ENCODE data around the gene COL23A1.

The COL23A1 gene

DNA sequence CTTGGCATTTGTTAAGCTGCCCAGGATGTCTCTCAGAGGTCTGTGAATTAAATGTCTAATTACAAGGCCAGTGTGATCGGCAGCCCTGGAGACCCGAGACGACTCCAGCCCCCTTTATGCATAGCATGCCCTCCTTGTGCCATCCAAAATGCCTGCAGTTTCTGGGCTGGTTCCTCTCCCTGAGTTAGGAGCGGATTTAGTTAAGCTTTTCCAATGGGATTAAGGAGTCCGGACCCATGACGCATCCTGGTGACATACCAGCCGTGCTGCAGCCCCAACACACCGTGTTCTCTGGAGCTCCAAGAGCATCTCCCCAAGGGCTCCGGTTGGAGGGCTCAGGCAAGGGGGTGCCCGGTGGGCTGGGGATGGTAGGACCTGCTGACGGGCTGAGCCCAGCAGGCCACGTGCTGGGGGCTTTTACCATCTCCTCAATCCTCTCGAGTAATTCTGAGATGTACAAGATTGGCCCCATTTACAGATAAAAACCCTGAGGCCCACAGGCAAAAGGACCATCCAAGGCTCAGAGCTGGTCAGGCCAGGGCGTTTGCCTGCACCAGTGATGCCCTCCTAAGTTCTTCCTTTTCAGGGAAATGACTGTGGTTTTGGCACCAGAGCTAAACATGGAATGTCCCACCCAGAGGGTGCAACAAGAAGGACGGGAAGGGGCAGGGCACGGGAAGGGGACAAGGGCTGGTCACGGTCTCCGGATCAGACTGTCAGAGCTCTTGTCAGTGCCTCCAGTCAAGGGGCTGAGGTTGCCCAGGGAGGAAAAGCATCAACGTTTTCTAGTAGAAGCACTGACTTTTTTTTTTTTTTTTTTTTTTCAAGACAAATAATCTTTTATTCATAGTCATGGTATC lies 275.0 kb downstream of the COL23A1 start:
- no peak overlapping the region for H3K27ac Mint-ChIP-seq
- H3K4me1 Mint-ChIP-seq (ENCODE audit: low read depth in 2 of 2) = peaks cover 0 to 1% of the 10 kb centered on the region in 2 donors
- no peak overlapping the region for H3K4me3 Mint-ChIP-seq
- no peak for ATAC-seq (replicated peaks)
- peaks cover 7 to 26% of the 10 kb centered on the region in 2 donors for H3K27me3 Mint-ChIP-seq
- H3K9me3 Mint-ChIP-seq = no peaks in the 10 kb centered on the region
- no peaks in the 10 kb centered on the region for H3K36me3 Mint-ChIP-seq (ENCODE audit: insufficient read depth)
- no peak for DNase-seq

DNA sequence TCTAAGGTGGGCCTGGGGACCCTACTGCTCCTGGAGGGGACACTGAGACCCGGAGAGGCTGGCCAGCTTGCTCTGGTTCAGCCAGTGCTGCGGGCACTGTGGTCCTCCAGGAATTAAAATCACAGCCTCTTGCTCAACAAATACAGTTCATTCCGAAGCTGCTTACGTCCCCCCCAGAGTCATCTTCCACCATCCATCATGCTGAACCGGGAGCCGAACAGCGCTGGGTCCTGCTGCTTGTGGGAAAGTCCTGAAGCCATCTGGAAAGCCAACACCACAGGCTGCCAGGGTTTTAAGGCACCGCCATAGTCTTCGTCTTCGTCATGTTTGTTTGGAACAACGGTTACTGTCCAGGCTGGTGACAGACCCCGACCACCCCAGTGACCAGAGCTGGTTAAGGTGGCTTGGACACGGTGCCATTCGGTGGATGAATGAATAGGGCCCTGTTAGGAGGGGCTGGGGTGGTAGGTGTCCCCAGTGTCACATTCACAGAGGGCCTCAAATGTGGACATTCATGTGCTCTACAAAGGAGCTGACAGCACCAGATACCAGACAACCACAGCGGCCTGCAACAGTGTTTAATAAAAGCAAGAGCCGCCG lies 276.0 kb downstream of the COL23A1 start:
- Mint-ChIP-seq H3K27ac (no peak overlapping the region), H3K9me3 (no peaks in the 10 kb centered on the region), H3K4me1 (ENCODE audit: low read depth in 2 of 2) (peaks cover 0 to 1% of the 10 kb centered on the region in 2 donors), H3K4me3 (no peak overlapping the region), H3K36me3 (ENCODE audit: insufficient read depth) (no peaks in the 10 kb centered on the region), H3K27me3 (peaks cover 7 to 26% of the 10 kb centered on the region in 2 donors)
- ATAC-seq (replicated peaks) = no peak
- no peak for DNase-seq

DNA sequence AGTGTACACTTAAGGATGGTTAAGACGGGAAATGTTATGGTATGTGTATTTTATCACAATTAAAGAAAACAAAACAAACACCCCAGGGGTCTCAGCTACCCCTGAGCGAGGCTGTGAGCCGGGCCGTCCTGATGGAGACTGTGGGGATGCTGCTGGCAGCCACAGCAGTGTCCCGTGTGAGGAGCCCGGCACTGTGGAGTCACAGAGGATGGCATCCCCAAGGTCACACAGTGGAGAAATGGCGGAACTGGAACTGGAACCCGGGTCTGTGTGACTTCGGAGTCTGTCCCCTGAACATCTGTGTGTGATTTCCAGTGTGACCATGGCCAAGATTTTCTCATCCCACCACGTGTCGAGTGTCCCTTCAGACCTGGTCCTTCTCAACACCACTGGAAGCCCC lies 276.9 kb downstream of the COL23A1 start:
- peaks cover 0 to 1% of the 10 kb centered on the region in 2 donors for H3K4me1 Mint-ChIP-seq (ENCODE audit: low read depth in 2 of 2)
- ATAC-seq (replicated peaks) (no peak), DNase-seq (no peak)
- H3K27me3 Mint-ChIP-seq = peaks cover 7 to 26% of the 10 kb centered on the region in 2 donors
- H3K9me3 Mint-ChIP-seq = no peaks in the 10 kb centered on the region
- no peak overlapping the region for H3K27ac Mint-ChIP-seq
- no peak overlapping the region for H3K4me3 Mint-ChIP-seq
- H3K36me3 Mint-ChIP-seq (ENCODE audit: insufficient read depth) = no peaks in the 10 kb centered on the region

DNA sequence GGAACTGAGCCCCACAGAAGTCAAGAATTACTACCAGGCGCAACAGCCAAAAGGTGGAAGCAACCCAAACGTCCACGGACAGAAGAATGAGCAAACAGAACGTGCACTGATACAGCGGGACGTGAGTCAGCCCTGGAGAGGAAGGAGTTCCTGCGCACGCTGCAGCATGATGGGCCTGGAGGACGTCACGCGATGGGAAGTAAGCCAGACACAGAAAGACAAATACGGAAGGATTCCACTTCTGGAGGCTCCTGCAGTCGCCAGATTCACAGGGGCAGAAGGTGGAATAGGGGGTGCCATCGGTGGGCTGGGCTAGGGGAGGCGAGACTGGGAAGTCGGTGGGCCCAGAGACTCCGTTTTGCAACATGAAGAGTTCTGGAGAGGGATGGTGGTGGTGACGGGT lies 277.3 kb downstream of the COL23A1 start:
- no peak overlapping the region for H3K27ac Mint-ChIP-seq
- no peaks in the 10 kb centered on the region for H3K4me1 Mint-ChIP-seq (ENCODE audit: low read depth in 2 of 2)
- no peaks in the 10 kb centered on the region for H3K9me3 Mint-ChIP-seq
- H3K4me3 Mint-ChIP-seq = no peak overlapping the region
- ATAC-seq (replicated peaks) = no peak
- H3K27me3 Mint-ChIP-seq = peaks cover 7 to 26% of the 10 kb centered on the region in 2 donors
- H3K36me3 Mint-ChIP-seq (ENCODE audit: insufficient read depth) = no peaks in the 10 kb centered on the region
- DNase-seq = no peak

DNA sequence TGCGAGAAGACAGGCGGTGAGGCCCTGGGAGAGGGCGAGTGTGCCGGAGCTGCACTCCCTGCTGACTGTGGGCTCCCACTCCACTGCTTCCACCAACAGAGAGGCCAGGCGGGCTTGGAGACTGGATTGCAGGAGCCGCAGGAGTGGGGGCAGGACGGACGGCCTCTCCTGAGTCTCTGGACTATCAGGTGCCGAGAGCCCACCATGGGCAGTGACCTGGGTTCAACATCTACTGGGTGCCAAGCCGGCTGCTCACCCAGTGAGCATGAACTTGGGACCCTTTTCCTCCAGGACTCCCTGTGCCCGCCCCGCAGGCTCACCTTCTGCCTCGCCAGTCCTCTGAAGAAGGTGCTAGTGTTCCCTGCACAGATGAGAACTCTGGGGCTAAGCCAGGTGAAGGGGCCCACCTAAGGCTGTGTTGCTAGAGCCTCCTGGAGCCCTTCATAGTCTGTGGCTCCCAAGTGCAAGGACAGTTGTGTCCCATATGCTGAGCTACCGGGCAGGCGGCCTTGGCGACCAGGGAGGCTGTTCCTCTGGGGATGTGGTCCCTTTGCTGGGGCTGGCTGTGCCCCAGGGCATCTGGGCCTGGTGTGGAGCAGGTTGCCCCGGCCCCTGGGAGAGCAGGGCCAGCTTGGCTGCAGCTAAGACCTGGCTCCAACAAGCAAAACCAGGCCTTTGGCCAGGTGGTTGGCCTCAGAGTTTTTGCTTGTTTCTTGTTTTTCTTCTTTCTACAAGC lies 279.9 kb downstream of the COL23A1 start:
- Mint-ChIP-seq H3K27ac (no peak overlapping the region), H3K9me3 (no peaks in the 10 kb centered on the region)

DNA sequence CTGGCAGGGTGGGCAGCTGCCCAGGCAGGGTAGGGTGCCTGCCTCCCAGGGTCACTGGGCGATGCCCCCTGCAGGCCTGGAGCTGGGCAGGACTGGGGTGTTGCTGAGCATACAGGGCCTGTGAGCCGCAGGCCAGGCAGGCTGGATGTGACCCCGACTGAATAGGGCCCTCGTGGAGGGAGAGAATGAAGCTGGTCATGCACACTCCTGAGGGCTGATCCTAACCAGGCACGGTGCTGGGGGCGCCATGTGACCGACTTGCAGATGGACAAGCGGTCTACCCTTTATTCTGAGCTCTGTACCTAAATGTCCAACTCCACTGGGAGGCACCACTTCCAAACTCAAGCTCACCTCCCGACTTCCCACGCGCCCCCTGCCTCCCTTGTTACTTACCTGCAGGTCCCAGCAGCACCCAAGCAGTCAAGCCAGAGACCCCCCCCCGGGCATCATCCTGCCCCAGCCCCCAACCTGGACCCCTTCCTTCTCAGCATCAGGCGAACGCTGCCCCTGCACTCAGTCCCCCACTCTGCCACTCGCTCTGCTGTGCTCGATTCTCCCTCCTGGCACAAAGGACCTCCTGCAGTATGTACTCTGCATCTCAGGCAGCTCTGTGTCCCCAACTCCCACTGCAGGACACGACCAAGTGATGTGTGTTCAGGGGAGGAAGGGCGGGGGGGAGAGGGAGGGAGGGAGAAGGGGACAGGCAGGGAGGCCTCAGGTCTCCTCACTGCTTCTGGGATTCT lies 280.8 kb downstream of the COL23A1 start:
- no peaks in the 10 kb centered on the region for H3K36me3 Mint-ChIP-seq (ENCODE audit: insufficient read depth)
- no peak overlapping the region for H3K27ac Mint-ChIP-seq
- no peaks in the 10 kb centered on the region for H3K9me3 Mint-ChIP-seq
- peaks cover 18 to 50% of the 10 kb centered on the region in 2 donors for H3K27me3 Mint-ChIP-seq
- ATAC-seq (replicated peaks) = no peak
- peaks cover 3 to 5% of the 10 kb centered on the region in 2 donors for H3K4me1 Mint-ChIP-seq (ENCODE audit: low read depth in 2 of 2)
- no peak overlapping the region for H3K4me3 Mint-ChIP-seq
- no peak for DNase-seq

More for the DNA sequence above, 279.9 kb downstream of the COL23A1 start:
- Mint-ChIP-seq H3K4me3 (no peak overlapping the region), H3K36me3 (ENCODE audit: insufficient read depth) (no peaks in the 10 kb centered on the region), H3K27me3 (peaks cover 16 to 49% of the 10 kb centered on the region in 2 donors), H3K4me1 (ENCODE audit: low read depth in 2 of 2) (peaks cover 3 to 5% of the 10 kb centered on the region in 2 donors)
- DNase-seq (no peak), ATAC-seq (replicated peaks) (no peak)

DNA sequence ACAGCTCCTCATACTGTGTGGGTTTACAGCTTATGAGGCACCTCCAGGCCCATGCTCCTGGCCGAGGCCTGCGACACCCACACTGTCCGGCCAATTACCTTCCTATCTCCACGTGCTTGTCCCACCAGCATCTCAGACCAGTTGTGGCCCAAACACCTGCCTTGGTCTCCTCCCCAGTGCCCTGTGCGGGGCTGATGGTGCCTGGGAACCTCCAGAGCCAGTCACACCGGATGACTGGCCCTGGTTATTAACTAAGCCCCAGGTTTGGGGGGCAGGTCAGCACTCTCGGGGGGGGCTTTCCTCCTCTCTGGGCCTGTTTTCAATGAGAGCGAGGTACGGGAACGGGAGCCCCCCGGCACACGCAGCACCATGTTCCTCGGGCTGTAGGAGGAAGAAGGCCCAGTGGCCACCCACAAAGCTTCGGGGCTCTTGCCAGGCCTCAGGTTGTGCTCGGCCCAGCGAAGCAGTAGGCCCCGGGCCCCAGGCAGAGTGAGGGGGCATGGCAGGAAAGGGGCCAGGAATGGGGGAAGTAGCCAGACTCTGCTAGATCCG lies 281.6 kb downstream of the COL23A1 start:
- ATAC-seq (replicated peaks) = no peak
- DNase-seq = no peak
- Mint-ChIP-seq H3K27me3 (peaks cover 18 to 42% of the 10 kb centered on the region in 2 donors), H3K4me3 (no peak overlapping the region), H3K27ac (no peak overlapping the region), H3K9me3 (no peaks in the 10 kb centered on the region), H3K4me1 (ENCODE audit: low read depth in 2 of 2) (peaks cover 3 to 5% of the 10 kb centered on the region in 2 donors), H3K36me3 (ENCODE audit: insufficient read depth) (no peaks in the 10 kb centered on the region)

DNA sequence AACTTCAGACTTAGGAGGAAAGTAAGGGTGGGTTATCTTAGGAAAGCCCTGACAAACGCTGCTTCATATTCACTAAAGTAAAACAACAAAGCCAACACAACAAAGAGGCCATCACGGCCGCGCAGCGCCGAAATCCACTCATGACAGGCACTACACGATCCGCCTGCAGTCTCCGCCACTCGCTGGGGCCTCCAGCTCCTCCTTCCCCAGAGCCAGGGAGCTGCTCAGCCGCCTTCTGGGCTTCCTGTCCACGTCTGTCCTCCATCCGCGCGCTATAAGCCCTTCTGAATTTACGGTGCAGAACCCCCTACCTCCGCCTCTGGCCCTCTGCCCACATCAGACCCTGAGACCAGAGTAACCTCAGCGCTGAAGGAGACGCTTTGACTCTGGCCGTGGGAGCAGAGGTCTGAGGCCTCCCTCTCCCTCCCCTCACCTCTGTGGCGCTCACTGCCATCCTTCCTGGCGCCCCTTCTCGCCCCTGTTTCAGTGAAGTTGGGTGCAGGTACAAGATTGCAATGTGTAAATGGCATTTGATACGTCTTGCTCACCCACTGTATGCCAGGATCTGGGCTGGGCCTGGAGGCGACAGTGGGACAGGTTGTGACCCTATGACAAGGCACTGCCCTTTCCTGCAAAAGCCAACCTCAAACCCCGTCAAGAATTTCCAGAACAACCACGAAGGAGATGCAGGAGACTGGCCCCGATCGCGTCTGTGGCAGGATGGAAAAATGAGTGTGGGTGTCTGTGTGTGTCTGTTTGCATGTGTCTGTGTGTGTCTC lies 282.7 kb downstream of the COL23A1 start:
- no peak for ATAC-seq (replicated peaks)
- Mint-ChIP-seq H3K27ac (no peak overlapping the region), H3K4me1 (ENCODE audit: low read depth in 2 of 2) (peaks cover 3 to 5% of the 10 kb centered on the region in 2 donors), H3K27me3 (peaks cover 12 to 30% of the 10 kb centered on the region in 2 donors), H3K9me3 (no peaks in the 10 kb centered on the region), H3K36me3 (ENCODE audit: insufficient read depth) (no peaks in the 10 kb centered on the region), H3K4me3 (no peak overlapping the region)
- no peak for DNase-seq

DNA sequence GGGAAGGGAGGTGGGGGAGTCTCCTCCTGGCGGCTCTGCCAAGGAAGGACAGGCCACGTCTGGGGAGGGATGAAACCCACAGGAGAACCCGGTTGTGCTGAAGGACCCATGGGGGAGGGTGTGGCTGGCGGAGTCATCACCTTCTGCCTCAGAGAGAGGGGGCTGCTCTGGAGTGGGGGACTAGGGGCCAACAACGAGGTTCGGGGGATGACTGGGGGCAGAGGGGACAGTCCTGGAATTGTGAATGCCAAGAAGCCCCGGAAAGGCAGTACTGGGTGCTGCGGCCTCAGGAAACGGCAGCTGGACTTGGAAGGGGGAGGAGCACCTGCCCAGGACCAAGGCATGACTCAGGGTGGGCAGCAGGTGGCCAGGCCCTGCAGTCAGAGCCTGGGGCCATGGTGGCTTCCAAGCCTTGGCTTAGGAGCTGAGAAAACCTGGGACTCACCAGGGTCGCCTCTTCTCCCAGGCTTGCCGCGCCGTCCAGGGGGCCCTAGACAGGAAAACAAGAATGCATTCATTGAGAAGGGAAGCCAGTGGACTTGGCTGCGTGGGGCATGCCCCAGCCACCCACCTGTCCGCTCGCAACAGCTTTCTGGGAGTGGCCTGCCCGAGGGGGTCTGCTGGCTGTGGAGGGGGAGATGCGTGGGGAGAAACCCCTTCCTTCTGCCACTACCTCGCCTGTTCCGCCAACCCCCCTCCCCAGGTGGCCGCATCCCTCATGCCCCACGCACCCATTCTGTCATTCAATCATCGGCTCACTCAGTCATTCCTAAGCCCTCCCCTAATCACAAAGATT lies 283.6 kb downstream of the COL23A1 start:
- ATAC-seq (replicated peaks) (no peak), DNase-seq (no peak)
- peaks cover 14 to 31% of the 10 kb centered on the region in 2 donors for H3K27me3 Mint-ChIP-seq
- no peak overlapping the region for H3K27ac Mint-ChIP-seq
- H3K36me3 Mint-ChIP-seq (ENCODE audit: insufficient read depth) = peaks cover under 1% of the 10 kb centered on the region
- no peaks in the 10 kb centered on the region for H3K9me3 Mint-ChIP-seq
- peaks cover 3 to 5% of the 10 kb centered on the region in 2 donors for H3K4me1 Mint-ChIP-seq (ENCODE audit: low read depth in 2 of 2)
- H3K4me3 Mint-ChIP-seq = no peak overlapping the region

DNA sequence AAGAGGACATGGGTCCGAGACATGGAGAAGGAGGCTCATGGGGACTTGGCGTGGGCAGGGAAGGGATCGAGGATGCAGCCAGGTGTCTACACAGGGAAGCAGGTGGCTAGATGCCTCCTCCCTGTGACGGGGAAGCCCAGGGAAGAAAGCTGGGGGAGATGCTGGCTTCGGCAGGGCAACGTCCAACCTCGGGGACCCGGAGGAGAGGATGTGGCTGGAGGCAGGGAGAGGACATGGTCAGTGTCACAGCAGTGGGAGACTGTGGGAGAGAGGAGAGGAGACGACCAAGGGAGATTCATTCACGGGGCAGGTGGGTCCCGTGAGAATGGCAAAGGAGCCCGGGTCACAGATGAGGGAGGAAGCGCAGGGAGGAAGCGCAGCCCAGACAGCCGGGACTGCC lies 284.4 kb downstream of the COL23A1 start:
- ATAC-seq (replicated peaks) (no peak), DNase-seq (no peak)
- Mint-ChIP-seq H3K36me3 (ENCODE audit: insufficient read depth) (peaks cover 3% of the 10 kb centered on the region), H3K27me3 (peaks cover 22 to 35% of the 10 kb centered on the region in 2 donors), H3K4me3 (no peak overlapping the region), H3K4me1 (ENCODE audit: low read depth in 2 of 2) (peaks cover 3 to 5% of the 10 kb centered on the region in 2 donors), H3K9me3 (peaks cover 0 to 3% of the 10 kb centered on the region in 2 donors), H3K27ac (no peak overlapping the region)

DNA sequence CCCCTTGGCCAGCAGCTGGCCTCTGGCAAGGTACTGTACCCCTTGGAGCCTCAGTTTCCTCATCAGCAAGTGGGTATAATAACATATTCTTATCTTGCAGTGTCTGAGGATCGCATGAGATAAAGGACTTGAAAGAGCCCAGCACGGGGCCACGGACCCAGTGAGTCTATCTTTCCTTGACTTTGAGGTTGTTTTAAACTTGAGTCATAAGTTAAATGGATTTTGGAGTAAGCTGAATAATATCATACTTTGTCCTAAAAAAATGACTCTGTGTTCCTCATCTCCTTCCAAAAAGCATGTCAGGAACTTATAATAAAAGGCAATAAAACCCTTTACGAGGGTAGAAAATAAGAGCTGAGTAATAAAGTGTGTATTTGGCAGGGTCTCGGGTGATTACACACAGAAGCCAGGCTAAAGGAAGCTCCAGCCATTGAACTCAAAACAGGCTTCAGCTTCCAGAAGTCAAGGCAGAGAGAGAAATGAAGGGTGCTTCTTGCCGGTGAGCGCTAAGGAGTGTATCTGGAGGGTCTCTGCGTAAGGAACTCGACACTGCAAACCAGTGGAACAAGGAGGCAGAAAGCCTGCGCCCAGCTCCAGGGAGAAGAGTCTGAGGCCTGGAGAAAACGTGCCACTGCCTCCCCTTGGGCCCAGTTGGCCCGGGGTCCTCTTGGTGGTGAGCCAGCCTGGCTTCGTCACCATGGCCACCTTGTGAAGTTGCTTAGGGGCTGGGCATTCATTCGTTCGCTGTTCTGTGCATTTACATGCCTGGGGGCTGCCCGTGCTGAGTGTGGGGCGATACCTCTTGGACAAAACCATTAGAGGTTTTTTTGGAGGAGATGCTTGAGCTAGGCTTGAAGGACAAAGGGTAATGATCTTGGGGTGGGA lies 285.2 kb downstream of the COL23A1 start:
- H3K4me3 Mint-ChIP-seq = no peak overlapping the region
- DNase-seq (no peak), ATAC-seq (replicated peaks) (no peak)
- no peak overlapping the region for H3K27ac Mint-ChIP-seq
- peaks cover 0 to 3% of the 10 kb centered on the region in 2 donors for H3K9me3 Mint-ChIP-seq
- H3K36me3 Mint-ChIP-seq (ENCODE audit: insufficient read depth) = peaks cover 3% of the 10 kb centered on the region
- H3K4me1 Mint-ChIP-seq (ENCODE audit: low read depth in 2 of 2) = peaks cover 3 to 5% of the 10 kb centered on the region in 2 donors
- peaks cover 23 to 35% of the 10 kb centered on the region in 2 donors for H3K27me3 Mint-ChIP-seq

Measured in effector memory CD8-positive, alpha-beta T cell (primary cell).